Measurements from ENCODE around the gene MYOM1. TPM values are rescaled to one million over a fixed set of nuclear protein-coding genes. Genes with fewer than 3 reads are reported as not detected.

MYOM1 gene
- polyA plus RNA-seq, 4 donors = 1.5 to 7.9 (median 2.8) TPM

DNA sequence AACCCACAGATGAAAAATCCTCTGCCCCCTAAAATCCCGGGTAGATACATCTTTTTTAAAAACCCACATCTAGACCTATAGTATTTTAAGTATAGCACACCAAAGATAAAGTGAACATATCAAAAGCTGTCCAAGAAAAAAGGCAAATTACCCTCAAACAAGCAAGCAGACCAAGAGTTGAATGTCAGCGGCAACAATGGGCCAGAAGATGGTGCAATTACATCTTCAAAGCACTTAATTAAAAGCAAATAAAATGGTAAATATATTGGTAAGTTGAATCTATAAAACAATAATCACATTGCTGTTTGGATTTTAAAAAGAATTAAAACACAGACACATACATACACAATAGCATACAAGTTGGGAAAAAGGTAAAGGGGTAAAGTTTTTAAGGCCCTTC lies 98.5 kb downstream of the MYOM1 start:
- 63 to 70% (median 65%) methylated on average over 2 of the region's 2 CpGs for WGBS, 3 donors
- no peak overlapping the region for H3K4me3 ChIP-seq (ENCODE audit: low read depth in 1 of 3, low read length in 3 of 3)
- no peaks in the 10 kb centered on the region for H3K36me3 ChIP-seq (ENCODE audit: control insufficient read depth in 3 of 3, insufficient read depth in 2 of 3, low read depth in 1 of 3, low read length in 3 of 3)
- H3K27ac ChIP-seq (ENCODE audit: low read depth in 1 of 3, low read length in 2 of 3) = no peak overlapping the region
- peaks cover 0 to 4% (median 1%) of the 10 kb centered on the region in 3 donors for H3K4me1 ChIP-seq (ENCODE audit: control insufficient read depth in 3 of 3, insufficient read depth in 2 of 3, low read depth in 1 of 3, low read length in 2 of 3)
- DNase-seq = no peak
- no peaks in the 10 kb centered on the region for H3K9me3 ChIP-seq (ENCODE audit: control insufficient read depth in 2 of 2, insufficient read depth in 1 of 2, low read depth in 1 of 2, low read length in 1 of 2)
- FAIRE-seq = no peak
- no peaks in the 10 kb centered on the region for H3K27me3 ChIP-seq (ENCODE audit: control insufficient read depth in 3 of 3, insufficient read depth in 3 of 3, low read length in 3 of 3)

DNA sequence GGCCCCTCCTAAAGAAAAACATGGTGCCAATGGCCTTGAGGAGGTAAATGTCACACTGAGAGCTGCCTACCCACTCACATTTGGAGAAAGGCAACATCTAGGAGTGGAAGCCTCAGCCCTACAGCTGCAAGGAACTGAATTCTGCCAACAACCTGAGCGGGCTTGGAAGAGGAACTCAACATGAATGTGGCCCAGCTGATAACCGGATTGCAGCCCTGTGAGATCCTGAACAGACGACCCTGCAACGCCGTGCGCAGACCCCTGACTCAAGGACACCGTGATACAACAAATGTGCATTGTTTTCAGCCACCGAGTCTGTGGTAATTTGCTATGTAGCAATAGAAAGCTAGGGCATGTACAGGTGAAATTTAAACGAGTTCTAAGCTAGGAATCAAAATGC lies 99.4 kb downstream of the MYOM1 start:
- Histone ChIP-seq H3K9me3 (ENCODE audit: control insufficient read depth in 2 of 2, insufficient read depth in 1 of 2, low read depth in 1 of 2, low read length in 1 of 2) (no peaks in the 10 kb centered on the region), H3K36me3 (ENCODE audit: control insufficient read depth in 3 of 3, insufficient read depth in 2 of 3, low read depth in 1 of 3, low read length in 3 of 3) (no peaks in the 10 kb centered on the region), H3K27ac (ENCODE audit: low read depth in 1 of 3, low read length in 2 of 3) (no peak overlapping the region), H3K4me1 (ENCODE audit: control insufficient read depth in 3 of 3, insufficient read depth in 2 of 3, low read depth in 1 of 3, low read length in 2 of 3) (peaks cover 0 to 4% (median 1%) of the 10 kb centered on the region in 3 donors), H3K27me3 (ENCODE audit: control insufficient read depth in 3 of 3, insufficient read depth in 3 of 3, low read length in 3 of 3) (no peaks in the 10 kb centered on the region), H3K4me3 (ENCODE audit: low read depth in 1 of 3, low read length in 3 of 3) (no peak overlapping the region)
- DNase-seq (no peak), FAIRE-seq (no peak)
- 70 to 90% (median 74%) methylated on average over 9 of the region's 9 CpGs for WGBS, 3 donors

DNA sequence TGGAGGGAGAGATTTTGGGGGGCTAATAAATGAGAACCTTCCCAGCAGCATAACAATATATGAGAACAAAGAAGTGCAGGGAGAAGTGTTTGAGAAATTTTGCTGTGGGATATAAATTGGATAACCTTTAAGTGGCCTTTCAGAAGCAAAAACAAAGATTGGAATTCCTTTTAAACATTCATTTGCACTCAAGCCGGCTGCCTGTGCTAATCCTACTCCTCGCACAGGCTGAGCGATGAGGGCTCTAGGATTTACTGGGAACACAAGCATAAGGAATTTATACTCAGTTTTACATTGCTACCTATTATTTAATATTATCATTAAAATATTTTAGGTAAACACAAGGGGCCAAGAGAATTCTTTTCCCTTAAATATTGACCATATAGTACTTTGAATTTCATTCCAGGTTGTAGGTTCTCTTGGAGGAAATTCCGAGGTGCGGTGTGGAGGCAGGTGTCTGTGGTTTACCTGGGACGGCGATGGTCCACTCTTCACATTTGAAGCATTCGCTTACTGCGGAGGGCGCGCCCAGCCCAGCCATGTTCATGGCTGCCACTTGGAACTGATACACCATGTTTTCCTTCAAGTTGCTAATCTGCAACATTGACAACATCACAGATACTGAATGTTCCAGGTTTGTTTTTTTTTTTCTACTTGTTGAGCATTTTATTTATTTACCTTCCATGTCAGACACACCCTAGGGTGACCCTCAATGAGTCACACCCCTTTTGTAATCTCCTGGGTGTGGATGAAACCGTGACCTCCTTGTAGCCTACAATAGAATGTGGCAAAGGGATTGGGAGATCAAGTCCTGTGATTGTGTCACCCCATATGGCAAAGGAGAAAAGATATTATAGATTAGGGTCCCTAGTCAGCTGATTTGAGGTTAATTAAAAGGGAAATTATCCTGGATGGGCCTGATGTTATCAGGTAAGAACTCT lies 100.1 kb downstream of the MYOM1 start:
- WGBS, 3 donors = 90 to 91% (median 90%) methylated on average over 12 of the region's 12 CpGs
- H3K27ac ChIP-seq (ENCODE audit: low read depth in 1 of 3, low read length in 2 of 3) = no peak overlapping the region
- peaks cover 0 to 4% (median 1%) of the 10 kb centered on the region in 3 donors for H3K4me1 ChIP-seq (ENCODE audit: control insufficient read depth in 3 of 3, insufficient read depth in 2 of 3, low read depth in 1 of 3, low read length in 2 of 3)
- H3K36me3 ChIP-seq (ENCODE audit: control insufficient read depth in 3 of 3, insufficient read depth in 2 of 3, low read depth in 1 of 3, low read length in 3 of 3) = no peaks in the 10 kb centered on the region
- H3K4me3 ChIP-seq (ENCODE audit: low read depth in 1 of 3, low read length in 3 of 3) = no peak overlapping the region
- no peaks in the 10 kb centered on the region for H3K9me3 ChIP-seq (ENCODE audit: control insufficient read depth in 2 of 2, insufficient read depth in 1 of 2, low read depth in 1 of 2, low read length in 1 of 2)
- DNase-seq (peak in 1 of 2 donors; percentile 81), FAIRE-seq (no peak)
- H3K27me3 ChIP-seq (ENCODE audit: control insufficient read depth in 3 of 3, insufficient read depth in 3 of 3, low read length in 3 of 3) = no peaks in the 10 kb centered on the region

DNA sequence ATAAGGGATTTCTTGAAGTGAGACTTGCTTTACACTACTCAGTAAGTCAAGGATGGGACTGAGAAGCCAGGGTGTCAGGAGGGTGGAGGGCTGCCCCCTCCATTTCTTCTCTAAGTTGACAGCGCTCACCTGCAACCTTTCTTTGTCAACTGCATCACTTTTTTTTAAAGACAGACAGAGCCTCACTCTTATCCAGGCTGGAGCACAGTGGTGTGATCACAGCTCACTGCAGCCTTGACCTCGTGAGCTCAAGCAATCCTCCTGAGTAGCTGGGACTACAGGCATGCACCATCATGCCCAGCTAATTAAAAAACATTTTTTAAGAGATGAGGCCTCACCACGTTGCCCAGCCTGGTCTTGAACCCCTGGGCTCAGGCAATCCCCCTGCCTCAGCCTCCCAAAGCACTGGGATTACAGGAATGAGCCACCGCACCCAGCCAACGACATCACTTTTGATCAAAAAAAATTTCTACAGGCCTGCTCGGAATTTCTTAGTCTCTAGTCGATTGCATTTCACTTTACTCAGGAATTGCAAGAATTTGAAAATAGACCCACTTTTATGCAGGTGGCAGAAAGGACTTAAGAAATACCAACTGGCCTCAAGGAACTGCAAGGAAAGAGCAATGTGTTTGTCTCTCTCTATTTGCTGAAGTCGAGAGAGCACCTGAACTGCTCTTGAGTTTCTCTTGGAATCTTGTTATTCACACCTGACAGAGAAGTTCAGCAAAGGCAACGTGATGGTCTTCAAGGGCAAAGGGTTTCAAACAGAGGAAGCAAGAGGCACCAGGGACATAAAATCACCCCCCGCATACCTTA lies 101.4 kb downstream of the MYOM1 start:
- Histone ChIP-seq H3K27me3 (ENCODE audit: control insufficient read depth in 3 of 3, insufficient read depth in 3 of 3, low read length in 3 of 3) (no peaks in the 10 kb centered on the region), H3K27ac (ENCODE audit: low read depth in 1 of 3, low read length in 2 of 3) (no peak overlapping the region), H3K4me3 (ENCODE audit: low read depth in 1 of 3, low read length in 3 of 3) (no peak overlapping the region), H3K4me1 (ENCODE audit: control insufficient read depth in 3 of 3, insufficient read depth in 2 of 3, low read depth in 1 of 3, low read length in 2 of 3) (peaks cover 0 to 4% (median 1%) of the 10 kb centered on the region in 3 donors), H3K9me3 (ENCODE audit: control insufficient read depth in 2 of 2, insufficient read depth in 1 of 2, low read depth in 1 of 2, low read length in 1 of 2) (no peaks in the 10 kb centered on the region), H3K36me3 (ENCODE audit: control insufficient read depth in 3 of 3, insufficient read depth in 2 of 3, low read depth in 1 of 3, low read length in 3 of 3) (no peaks in the 10 kb centered on the region)
- WGBS, 3 donors = 84 to 89% (median 85%) methylated on average over 10 of the region's 10 CpGs
- DNase-seq = no peak
- FAIRE-seq = no peak

DNA sequence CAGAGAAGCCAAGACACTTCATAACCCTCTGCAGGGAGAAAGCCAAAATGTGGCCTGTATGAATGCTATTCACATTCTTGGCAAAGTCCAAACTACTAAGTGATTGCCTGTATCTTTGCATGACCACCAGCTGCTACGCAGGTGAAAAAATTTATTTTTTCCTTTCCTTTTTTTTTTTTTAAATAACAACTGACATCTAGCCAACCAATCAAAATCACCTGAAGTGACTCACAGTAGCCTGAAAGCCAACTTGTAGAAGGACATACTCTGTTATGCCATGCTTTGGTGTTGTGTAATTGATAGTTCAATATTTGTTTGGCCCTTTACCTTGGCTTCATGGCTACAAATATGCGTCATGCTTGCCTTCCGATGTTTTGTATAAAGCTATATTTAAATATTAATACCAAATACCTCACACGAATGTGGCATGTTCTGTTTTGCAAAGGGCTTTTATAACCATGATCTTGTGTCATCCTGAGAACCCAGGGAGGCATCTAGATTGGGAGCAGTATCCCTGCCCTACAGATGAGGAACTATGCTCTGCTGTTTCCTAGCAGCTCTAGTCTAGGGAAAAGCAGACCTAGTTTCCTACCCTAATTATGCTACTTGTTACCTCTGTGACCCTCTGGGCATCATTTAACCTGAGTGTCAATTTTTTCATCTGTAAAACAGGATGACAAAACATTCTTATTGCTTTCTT lies 102.1 kb downstream of the MYOM1 start:
- Histone ChIP-seq H3K36me3 (ENCODE audit: control insufficient read depth in 3 of 3, insufficient read depth in 2 of 3, low read depth in 1 of 3, low read length in 3 of 3) (no peaks in the 10 kb centered on the region), H3K9me3 (ENCODE audit: control insufficient read depth in 2 of 2, insufficient read depth in 1 of 2, low read depth in 1 of 2, low read length in 1 of 2) (no peaks in the 10 kb centered on the region), H3K4me3 (ENCODE audit: low read depth in 1 of 3, low read length in 3 of 3) (no peak overlapping the region), H3K27me3 (ENCODE audit: control insufficient read depth in 3 of 3, insufficient read depth in 3 of 3, low read length in 3 of 3) (no peaks in the 10 kb centered on the region), H3K4me1 (ENCODE audit: control insufficient read depth in 3 of 3, insufficient read depth in 2 of 3, low read depth in 1 of 3, low read length in 2 of 3) (peaks cover 0 to 4% (median 1%) of the 10 kb centered on the region in 3 donors), H3K27ac (ENCODE audit: low read depth in 1 of 3, low read length in 2 of 3) (no peak overlapping the region)
- no peak for FAIRE-seq
- 33 to 68% (median 42%) methylated on average over 4 of the region's 4 CpGs for WGBS, 3 donors
- DNase-seq = no peak

DNA sequence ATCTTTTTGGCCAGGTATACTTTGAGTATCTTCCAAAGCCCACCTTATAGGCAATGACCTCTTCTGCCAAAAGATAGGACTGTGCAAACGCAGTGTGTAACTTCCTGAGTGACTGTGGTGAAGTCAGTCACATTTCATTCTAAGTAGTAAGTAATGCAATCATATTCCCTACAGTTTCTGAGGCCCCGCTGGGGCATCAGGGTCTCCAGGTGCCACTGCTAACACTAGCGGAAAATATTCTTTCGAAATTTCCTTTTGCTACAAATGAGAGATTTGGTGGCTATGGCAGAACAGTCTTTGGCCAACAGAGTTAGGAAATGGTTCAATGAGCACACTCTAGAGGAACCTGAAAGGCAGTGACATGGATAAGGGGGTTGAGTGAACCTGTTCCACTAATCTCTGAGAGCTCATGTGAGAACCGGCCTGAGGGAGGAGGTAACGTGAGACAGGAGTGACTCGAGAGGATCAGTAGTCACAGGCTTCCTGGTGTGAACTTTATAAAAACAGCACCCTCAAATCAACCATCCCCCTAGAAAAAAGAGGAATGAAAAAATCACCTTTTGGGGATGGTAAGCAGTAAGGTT lies 104.2 kb downstream of the MYOM1 start:
- no peaks in the 10 kb centered on the region for H3K36me3 ChIP-seq (ENCODE audit: control insufficient read depth in 3 of 3, insufficient read depth in 2 of 3, low read depth in 1 of 3, low read length in 3 of 3)
- no peaks in the 10 kb centered on the region for H3K9me3 ChIP-seq (ENCODE audit: control insufficient read depth in 2 of 2, insufficient read depth in 1 of 2, low read depth in 1 of 2, low read length in 1 of 2)
- H3K27ac ChIP-seq (ENCODE audit: low read depth in 1 of 3, low read length in 2 of 3) = no peak overlapping the region
- FAIRE-seq (no peak), DNase-seq (no peak)
- 89 to 97% (median 94%) methylated on average over 7 of the region's 7 CpGs for WGBS, 3 donors
- H3K27me3 ChIP-seq (ENCODE audit: control insufficient read depth in 3 of 3, insufficient read depth in 3 of 3, low read length in 3 of 3) = no peaks in the 10 kb centered on the region
- no peak overlapping the region for H3K4me3 ChIP-seq (ENCODE audit: low read depth in 1 of 3, low read length in 3 of 3)
- peaks cover 0 to 4% (median 1%) of the 10 kb centered on the region in 3 donors for H3K4me1 ChIP-seq (ENCODE audit: control insufficient read depth in 3 of 3, insufficient read depth in 2 of 3, low read depth in 1 of 3, low read length in 2 of 3)

DNA sequence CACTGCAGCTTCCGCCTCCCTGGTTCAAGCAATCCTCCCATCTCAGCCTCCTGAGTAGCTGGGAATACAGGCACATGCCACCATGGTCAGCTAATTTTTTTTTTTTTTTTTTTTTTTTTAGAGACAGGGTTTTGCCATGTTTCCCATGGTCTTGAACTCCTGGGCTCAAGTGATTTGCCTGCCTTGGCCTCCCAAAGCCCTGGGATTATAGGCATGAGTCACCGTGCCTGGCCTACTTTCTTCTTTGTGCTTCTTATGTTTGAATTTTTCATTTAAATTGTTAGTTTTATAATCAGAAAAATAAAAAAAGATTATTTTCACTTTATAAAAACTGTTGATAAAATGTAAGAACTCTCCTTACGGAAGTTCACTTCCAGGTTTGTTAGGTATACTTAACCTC lies 105.3 kb downstream of the MYOM1 start:
- Histone ChIP-seq H3K36me3 (ENCODE audit: control insufficient read depth in 3 of 3, insufficient read depth in 2 of 3, low read depth in 1 of 3, low read length in 3 of 3) (no peaks in the 10 kb centered on the region), H3K4me1 (ENCODE audit: control insufficient read depth in 3 of 3, insufficient read depth in 2 of 3, low read depth in 1 of 3, low read length in 2 of 3) (no peaks in the 10 kb centered on the region), H3K27me3 (ENCODE audit: control insufficient read depth in 3 of 3, insufficient read depth in 3 of 3, low read length in 3 of 3) (no peaks in the 10 kb centered on the region), H3K27ac (ENCODE audit: low read depth in 1 of 3, low read length in 2 of 3) (no peak overlapping the region), H3K9me3 (ENCODE audit: control insufficient read depth in 2 of 2, insufficient read depth in 1 of 2, low read depth in 1 of 2, low read length in 1 of 2) (no peaks in the 10 kb centered on the region), H3K4me3 (ENCODE audit: low read depth in 1 of 3, low read length in 3 of 3) (no peak overlapping the region)
- WGBS, 3 donors = 56 to 61% (median 61%) methylated on average over 3 of the region's 3 CpGs
- FAIRE-seq (no peak), DNase-seq (no peak)

DNA sequence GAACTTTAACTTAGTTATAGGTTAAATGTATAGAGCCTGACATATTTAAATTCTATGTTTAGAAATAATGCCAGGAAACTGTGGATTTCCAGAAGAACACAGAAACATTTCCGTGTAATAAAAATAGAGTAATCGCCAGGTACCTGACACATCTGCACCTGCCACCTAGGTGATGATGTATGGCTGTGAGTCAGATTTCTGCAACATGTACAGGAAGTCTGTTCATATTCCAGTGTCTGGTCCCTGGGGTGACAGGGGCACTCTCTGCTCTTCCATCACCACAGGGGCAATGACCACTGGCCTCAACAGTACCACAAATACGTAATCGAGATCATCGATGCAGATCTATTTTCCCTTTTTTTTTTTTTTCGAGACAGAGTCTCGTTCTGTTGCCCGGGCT lies 105.7 kb downstream of the MYOM1 start:
- Histone ChIP-seq H3K27ac (ENCODE audit: low read depth in 1 of 3, low read length in 2 of 3) (no peak overlapping the region), H3K36me3 (ENCODE audit: control insufficient read depth in 3 of 3, insufficient read depth in 2 of 3, low read depth in 1 of 3, low read length in 3 of 3) (no peaks in the 10 kb centered on the region), H3K4me1 (ENCODE audit: control insufficient read depth in 3 of 3, insufficient read depth in 2 of 3, low read depth in 1 of 3, low read length in 2 of 3) (no peaks in the 10 kb centered on the region), H3K9me3 (ENCODE audit: control insufficient read depth in 2 of 2, insufficient read depth in 1 of 2, low read depth in 1 of 2, low read length in 1 of 2) (no peaks in the 10 kb centered on the region), H3K4me3 (ENCODE audit: low read depth in 1 of 3, low read length in 3 of 3) (no peak overlapping the region), H3K27me3 (ENCODE audit: control insufficient read depth in 3 of 3, insufficient read depth in 3 of 3, low read length in 3 of 3) (no peaks in the 10 kb centered on the region)
- WGBS, 3 donors = 55 to 69% (median 56%) methylated on average over 6 to 8 of the region's 8 CpGs
- DNase-seq = peak in 1 of 2 donors; percentile 45
- no peak for FAIRE-seq
